HEK293 (cell line): Measurements from ENCODE around the gene DUSP18.

ENCODE experiments used
- AEBP2 ChIP-seq: fragments of 450-650 bp; formaldehyde crosslinking; IDR thresholded peaks from 2 replicates; pipeline ENCODE4 v1.5.1; 2016; ENCODE audit warnings: missing biosample characterization, missing genetic modification characterization, borderline replicate concordance
- BCL6B ChIP-seq: fragments of 450-650 bp; formaldehyde crosslinking; IDR thresholded peaks from 2 replicates; pipeline ENCODE4 v1.5.1; 2017; ENCODE audit warnings: missing biosample characterization, missing genetic modification characterization
- KLF7 ChIP-seq: fragments of 450-650 bp; formaldehyde crosslinking; IDR thresholded peaks from 2 replicates; pipeline ENCODE4 v1.5.1; 2016; ENCODE audit warnings: missing biosample characterization, missing genetic modification characterization, borderline replicate concordance
- KLF8 ChIP-seq: fragments of 450-650 bp; formaldehyde crosslinking; IDR thresholded peaks from 2 replicates; pipeline ENCODE4 v1.5.1; 2016; ENCODE audit warnings: missing biosample characterization, missing genetic modification characterization
- PATZ1 ChIP-seq: fragments of 450-650 bp; formaldehyde crosslinking; IDR thresholded peaks from 2 replicates; pipeline ENCODE4 v1.5.1; 2016; ENCODE audit warnings: missing biosample characterization, missing genetic modification characterization
- PRDM2 ChIP-seq: fragments of 450-650 bp; formaldehyde crosslinking; IDR thresholded peaks from 2 replicates; pipeline ENCODE4 v1.5.1; 2016; ENCODE audit warnings: missing biosample characterization, missing genetic modification characterization, borderline replicate concordance
- REPIN1 ChIP-seq: fragments of 450-650 bp; formaldehyde crosslinking; IDR thresholded peaks from 2 replicates; pipeline ENCODE4 v1.5.1; 2017; ENCODE audit warnings: missing biosample characterization, missing genetic modification characterization, low read depth
- ZBTB21 ChIP-seq: fragments of 450-650 bp; formaldehyde crosslinking; IDR thresholded peaks from 2 replicates; pipeline ENCODE4 v1.5.1; 2017; ENCODE audit warnings: missing biosample characterization, missing genetic modification characterization
- ZNF266 ChIP-seq: fragments of 450-650 bp; formaldehyde crosslinking; IDR thresholded peaks from 2 replicates; pipeline ENCODE4 v1.5.1; 2016; ENCODE audit warnings: missing biosample characterization, missing genetic modification characterization, low read depth
- ZNF341 ChIP-seq: fragments of 450-650 bp; formaldehyde crosslinking; IDR thresholded peaks from 2 replicates; pipeline ENCODE4; 2016; ENCODE audit warnings: low read depth, missing biosample characterization, missing genetic modification characterization
- ZNF354C ChIP-seq: fragments of 450-650 bp; formaldehyde crosslinking; IDR thresholded peaks from 2 replicates; pipeline ENCODE4 v1.5.1; 2016; ENCODE audit warnings: missing biosample characterization, missing genetic modification characterization, low read depth, borderline replicate concordance
- ZNF362 ChIP-seq: fragments of 450-650 bp; formaldehyde crosslinking; IDR thresholded peaks from 2 replicates; pipeline ENCODE4 v1.5.1; 2016; ENCODE audit warnings: missing biosample characterization, missing genetic modification characterization
- ZNF423 ChIP-seq: fragments of 450-650 bp; formaldehyde crosslinking; IDR thresholded peaks from 2 replicates; pipeline ENCODE4 v1.5.1; 2016; ENCODE audit warnings: missing biosample characterization, missing genetic modification characterization
- ZNF513 ChIP-seq: fragments of 450-650 bp; IDR thresholded peaks from 2 replicates; pipeline ENCODE4 v1.5.1; 2018; ENCODE audit warnings: missing biosample characterization, missing genetic modification characterization
- ZNF521 ChIP-seq: fragments of 450-650 bp; formaldehyde crosslinking; IDR thresholded peaks from 2 replicates; pipeline ENCODE4 v1.5.1; 2017; ENCODE audit warnings: missing biosample characterization, mild to moderate bottlenecking, missing genetic modification characterization
- ZNF610 ChIP-seq: fragments of 450-650 bp; formaldehyde crosslinking; IDR thresholded peaks from 2 replicates; pipeline ENCODE4 v1.5.1; 2016; ENCODE audit warnings: missing biosample characterization, missing genetic modification characterization, borderline replicate concordance
- ZNF639 ChIP-seq: fragments of 450-650 bp; formaldehyde crosslinking; IDR thresholded peaks from 2 replicates; pipeline ENCODE4 v1.5.1; 2016; ENCODE audit warnings: missing biosample characterization, missing genetic modification characterization
- ZSCAN18 ChIP-seq: fragments of 450-650 bp; formaldehyde crosslinking; IDR thresholded peaks from 2 replicates; pipeline ENCODE4 v1.5.1; 2016; ENCODE audit warnings: missing biosample characterization, missing genetic modification characterization
- ZSCAN30 ChIP-seq: fragments of 450-650 bp; IDR thresholded peaks from 2 replicates; pipeline ENCODE4 v1.5.1; 2018; ENCODE audit warnings: missing biosample characterization, mild to moderate bottlenecking, missing genetic modification characterization, moderate library complexity

Gene DUSP18

GRCh38 chr22:30635273-30636225 is 32.1 kb downstream of the DUSP18 start, which contains the start of gene SLC35E4 (continued):
- TF ChIP-seq PATZ1 (tag by site-specific recombination) = peak; percentile 97
- peak; percentile 19 for TF ChIP-seq ZNF610 (tag by site-specific recombination)
- no peak for TF ChIP-seq KLF7 (tag by site-specific recombination)
- no peak for TF ChIP-seq ZNF266 (tag by site-specific recombination)
- no peak for TF ChIP-seq BCL6B (tag by site-specific recombination)
- no peak for TF ChIP-seq ZBTB21
- no peak for TF ChIP-seq ZNF362
- peak; percentile 49; the same call in 1 of the 2 replicates for TF ChIP-seq ZNF341 (tag by site-specific recombination)
- no peak for TF ChIP-seq ZNF521
- no peak for TF ChIP-seq PRDM2
- TF ChIP-seq ZNF354C = no peak
- no peak for TF ChIP-seq ZSCAN18 (tag by site-specific recombination)
- no peak for TF ChIP-seq ZSCAN30 (tag by site-specific recombination)
- TF ChIP-seq AEBP2 (tag by site-specific recombination) = no peak
- no peak for TF ChIP-seq REPIN1 (tag by site-specific recombination)
- TF ChIP-seq ZNF513 (tag by site-specific recombination) = no peak
- no peak for TF ChIP-seq ZNF639
- no peak; the same call in 1 of the 2 replicates for TF ChIP-seq ZNF423 (tag by site-specific recombination)
- TF ChIP-seq KLF8 (tag by site-specific recombination) = peak; percentile 89
